ENCODE data around the gene NANOS1. TPM values are rescaled to one million over a fixed set of nuclear protein-coding genes. Genes with fewer than 3 reads are reported as not detected.

The NANOS1 gene
- total and polyA plus RNA-seq, 2 donors = 0.52 to 3.2 TPM

DNA sequence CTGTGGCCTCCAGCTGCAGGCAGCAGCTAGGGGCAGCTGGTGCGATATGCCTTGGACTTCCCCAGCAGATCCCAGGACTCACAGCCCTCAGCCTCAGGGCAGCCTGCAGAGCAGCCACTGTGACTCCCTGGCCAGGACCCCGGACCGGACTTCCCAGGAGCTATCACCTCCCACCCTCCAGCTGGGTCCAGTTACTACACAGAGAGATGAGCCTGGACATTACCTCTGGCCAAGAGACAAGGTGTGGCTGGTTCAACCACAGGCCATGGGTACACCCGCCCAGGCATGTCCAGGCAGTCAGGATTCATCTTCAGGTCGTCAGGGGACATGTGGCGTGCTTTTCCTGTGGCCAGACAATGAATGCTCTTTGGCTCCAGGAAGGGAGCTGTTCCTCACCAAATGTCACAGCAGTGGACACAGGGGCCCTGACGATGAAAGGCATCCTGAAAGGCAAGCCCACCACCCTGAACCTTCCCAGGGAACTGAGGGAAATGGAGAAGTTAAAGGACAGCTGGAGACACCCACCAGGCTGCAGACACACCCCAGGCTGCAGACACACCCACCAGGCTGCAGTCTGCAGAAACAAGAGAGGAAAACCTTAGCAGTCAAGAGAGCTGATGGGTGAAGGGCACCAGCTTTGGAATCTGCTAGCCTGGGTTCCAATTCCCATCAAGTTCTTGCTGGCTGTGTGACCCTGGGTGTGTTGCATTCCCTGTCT is 25.8 kb upstream of the NANOS1 start:
- Histone ChIP-seq H3K9me3 (ENCODE audit: control insufficient read depth in 2 of 2, insufficient read depth in 1 of 2, low read length in 1 of 2) (no peaks in the 10 kb centered on the region), H3K27ac (ENCODE audit: low read depth in 1 of 2, low read length in 1 of 2) (no peak overlapping the region), H3K36me3 (ENCODE audit: control insufficient read depth in 2 of 2, insufficient read depth in 2 of 2, low read length in 1 of 2) (no peaks in the 10 kb centered on the region), H3K27me3 (ENCODE audit: control insufficient read depth in 2 of 2, insufficient read depth in 1 of 2, low read length in 1 of 2) (peaks cover 0 to 6% of the 10 kb centered on the region in 2 donors), H3K4me3 (ENCODE audit: low read length in 2 of 2) (no peak overlapping the region), H3K4me1 (ENCODE audit: control insufficient read depth in 2 of 2, insufficient read depth in 2 of 2, low read length in 2 of 2) (no peaks in the 10 kb centered on the region)
- WGBS = 77% methylated on average over 7 of the region's 7 CpGs
- DNase-seq (ENCODE audit: low read depth in 6 of 9, low spot score in 9 of 9) = no peak

GRCh38 chr10:119005362-119006043 is 24.0 kb upstream of the NANOS1 start:
- Histone ChIP-seq H3K9me3 (ENCODE audit: control insufficient read depth in 2 of 2, insufficient read depth in 1 of 2, low read length in 1 of 2) (no peaks in the 10 kb centered on the region), H3K4me3 (ENCODE audit: low read length in 2 of 2) (no peak overlapping the region), H3K36me3 (ENCODE audit: control insufficient read depth in 2 of 2, insufficient read depth in 2 of 2, low read length in 1 of 2) (no peaks in the 10 kb centered on the region), H3K27ac (ENCODE audit: low read depth in 1 of 2, low read length in 1 of 2) (no peak overlapping the region), H3K4me1 (ENCODE audit: control insufficient read depth in 2 of 2, insufficient read depth in 2 of 2, low read length in 2 of 2) (no peaks in the 10 kb centered on the region), H3K27me3 (ENCODE audit: control insufficient read depth in 2 of 2, insufficient read depth in 1 of 2, low read length in 1 of 2) (peaks cover 0 to 6% of the 10 kb centered on the region in 2 donors)
- WGBS = 94% methylated on average over 9 of the region's 9 CpGs
- no peak for DNase-seq (ENCODE audit: low read depth in 6 of 9, low spot score in 9 of 9)

DNA sequence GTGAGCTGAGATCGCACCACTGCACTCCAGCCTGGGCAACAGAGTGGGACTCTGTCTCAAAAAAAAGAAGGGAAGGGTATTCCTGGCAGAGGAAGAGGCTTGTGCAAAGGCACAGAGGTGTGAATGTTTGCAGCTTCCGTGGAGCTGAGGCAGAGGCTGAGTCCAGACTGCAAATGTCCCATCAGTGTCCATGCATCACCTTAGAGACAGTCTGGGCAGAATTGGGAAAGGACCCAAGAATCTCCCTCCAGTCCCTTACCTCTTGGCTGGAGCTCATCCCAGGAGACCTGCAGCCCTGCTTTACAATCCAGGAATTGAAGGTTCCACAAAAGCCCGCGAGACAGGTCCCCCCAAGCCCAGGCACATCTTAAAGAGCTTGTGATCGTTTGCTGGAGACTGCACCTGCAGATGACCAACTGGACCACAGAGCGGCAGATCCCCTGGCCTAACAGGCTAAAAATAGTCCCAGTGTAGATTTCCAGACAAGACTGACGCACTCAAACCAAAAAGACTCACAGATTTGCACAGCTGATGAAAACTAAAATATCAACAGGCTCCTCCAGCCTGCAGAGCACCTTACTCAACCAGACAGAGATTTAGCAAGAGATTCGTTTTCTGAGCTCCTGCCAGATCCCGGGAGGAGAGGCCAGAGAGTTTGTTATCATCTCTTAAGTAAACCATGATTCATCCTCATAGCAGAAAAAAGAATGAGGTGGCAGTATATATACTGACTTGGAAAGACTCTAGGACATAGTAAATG is 22.9 kb upstream of the NANOS1 start:
- Histone ChIP-seq H3K27me3 (ENCODE audit: control insufficient read depth in 2 of 2, insufficient read depth in 1 of 2, low read length in 1 of 2) (peaks cover 0 to 4% of the 10 kb centered on the region in 2 donors), H3K9me3 (ENCODE audit: control insufficient read depth in 2 of 2, insufficient read depth in 1 of 2, low read length in 1 of 2) (no peaks in the 10 kb centered on the region), H3K27ac (ENCODE audit: low read depth in 1 of 2, low read length in 1 of 2) (no peak overlapping the region), H3K4me3 (ENCODE audit: low read length in 2 of 2) (no peak overlapping the region), H3K4me1 (ENCODE audit: control insufficient read depth in 2 of 2, insufficient read depth in 2 of 2, low read length in 2 of 2) (no peaks in the 10 kb centered on the region), H3K36me3 (ENCODE audit: control insufficient read depth in 2 of 2, insufficient read depth in 2 of 2, low read length in 1 of 2) (no peaks in the 10 kb centered on the region)
- DNase-seq (ENCODE audit: low read depth in 6 of 9, low spot score in 9 of 9) = no peak
- WGBS = 81% methylated on average over 9 of the region's 9 CpGs

DNA sequence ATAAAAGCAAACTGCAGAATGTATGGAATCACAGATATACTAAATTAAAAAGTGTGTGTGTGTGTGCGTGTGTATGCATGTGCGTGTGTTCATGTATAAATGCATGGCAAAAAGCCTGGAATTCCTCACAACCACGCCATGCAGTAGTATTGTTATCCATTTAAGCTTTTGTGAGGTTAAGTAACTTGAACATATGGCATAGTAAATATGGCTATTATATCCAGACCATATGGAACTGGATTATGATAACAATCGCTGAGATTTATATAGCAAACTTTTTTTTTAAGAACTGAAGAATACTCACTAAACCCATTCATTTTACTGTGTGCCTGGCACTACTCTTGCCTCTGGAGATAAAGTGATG is 22.3 kb upstream of the NANOS1 start:
- Histone ChIP-seq H3K27me3 (ENCODE audit: control insufficient read depth in 2 of 2, insufficient read depth in 1 of 2, low read length in 1 of 2) (peaks cover 0 to 4% of the 10 kb centered on the region in 2 donors), H3K9me3 (ENCODE audit: control insufficient read depth in 2 of 2, insufficient read depth in 1 of 2, low read length in 1 of 2) (no peaks in the 10 kb centered on the region), H3K4me1 (ENCODE audit: control insufficient read depth in 2 of 2, insufficient read depth in 2 of 2, low read length in 2 of 2) (no peaks in the 10 kb centered on the region), H3K36me3 (ENCODE audit: control insufficient read depth in 2 of 2, insufficient read depth in 2 of 2, low read length in 1 of 2) (no peaks in the 10 kb centered on the region), H3K4me3 (ENCODE audit: low read length in 2 of 2) (no peak overlapping the region), H3K27ac (ENCODE audit: low read depth in 1 of 2, low read length in 1 of 2) (no peak overlapping the region)
- 89% methylated on average over 4 of the region's 4 CpGs for WGBS
- DNase-seq (ENCODE audit: low read depth in 6 of 9, low spot score in 9 of 9) = no peak

DNA sequence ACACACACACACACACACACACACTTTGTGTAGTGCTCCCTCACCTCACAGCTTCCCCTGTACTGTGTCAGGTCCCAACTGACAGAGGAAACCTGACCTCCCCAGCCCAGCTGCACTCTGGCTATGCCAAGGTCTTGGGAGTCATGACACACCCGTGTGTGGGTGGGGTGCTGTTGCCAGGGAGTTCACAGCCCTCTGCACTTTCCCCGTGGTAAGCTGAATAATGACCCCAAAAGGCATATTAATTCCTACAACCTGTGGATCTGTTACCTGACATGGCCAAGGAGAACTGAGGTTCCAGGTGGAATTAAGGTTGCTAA is 8.9 kb upstream of the NANOS1 start:
- no peak overlapping the region for H3K27ac ChIP-seq (ENCODE audit: low read depth in 1 of 2, low read length in 1 of 2)
- H3K4me3 ChIP-seq (ENCODE audit: low read length in 2 of 2) = no peak overlapping the region
- WGBS = 73% methylated on average over 2 of the region's 2 CpGs
- no peak for DNase-seq (ENCODE audit: low read depth in 6 of 9, low spot score in 9 of 9)
- H3K4me1 ChIP-seq (ENCODE audit: control insufficient read depth in 2 of 2, insufficient read depth in 2 of 2, low read length in 2 of 2) = peaks cover 0 to 2% of the 10 kb centered on the region in 2 donors
- H3K9me3 ChIP-seq (ENCODE audit: control insufficient read depth in 2 of 2, insufficient read depth in 1 of 2, low read length in 1 of 2) = no peaks in the 10 kb centered on the region
- peaks cover 0 to 2% of the 10 kb centered on the region in 2 donors for H3K27me3 ChIP-seq (ENCODE audit: control insufficient read depth in 2 of 2, insufficient read depth in 1 of 2, low read length in 1 of 2)
- no peaks in the 10 kb centered on the region for H3K36me3 ChIP-seq (ENCODE audit: control insufficient read depth in 2 of 2, insufficient read depth in 2 of 2, low read length in 1 of 2)

- H3K4me3 ChIP-seq (ENCODE audit: low read length in 2 of 2) = no peak overlapping the region
- 70% methylated on average over 8 of the region's 8 CpGs for WGBS
- peaks cover 0 to 2% of the 10 kb centered on the region in 2 donors for H3K27me3 ChIP-seq (ENCODE audit: control insufficient read depth in 2 of 2, insufficient read depth in 1 of 2, low read length in 1 of 2)
- no peaks in the 10 kb centered on the region for H3K9me3 ChIP-seq (ENCODE audit: control insufficient read depth in 2 of 2, insufficient read depth in 1 of 2, low read length in 1 of 2)
- DNase-seq (ENCODE audit: low read depth in 6 of 9, low spot score in 9 of 9) = no peak
- peaks cover 0 to 2% of the 10 kb centered on the region in 2 donors for H3K4me1 ChIP-seq (ENCODE audit: control insufficient read depth in 2 of 2, insufficient read depth in 2 of 2, low read length in 2 of 2)
- no peaks in the 10 kb centered on the region for H3K36me3 ChIP-seq (ENCODE audit: control insufficient read depth in 2 of 2, insufficient read depth in 2 of 2, low read length in 1 of 2)
- no peak overlapping the region for H3K27ac ChIP-seq (ENCODE audit: low read depth in 1 of 2, low read length in 1 of 2)
Measured at GRCh38 chr10:119022846-119023552, 6.5 kb upstream of the NANOS1 start.

GRCh38 chr10:119023553-119023868 is 6.0 kb upstream of the NANOS1 start:
- Histone ChIP-seq H3K27ac (ENCODE audit: low read depth in 1 of 2, low read length in 1 of 2) (no peak overlapping the region), H3K27me3 (ENCODE audit: control insufficient read depth in 2 of 2, insufficient read depth in 1 of 2, low read length in 1 of 2) (peaks cover 0 to 2% of the 10 kb centered on the region in 2 donors), H3K9me3 (ENCODE audit: control insufficient read depth in 2 of 2, insufficient read depth in 1 of 2, low read length in 1 of 2) (no peaks in the 10 kb centered on the region), H3K4me1 (ENCODE audit: control insufficient read depth in 2 of 2, insufficient read depth in 2 of 2, low read length in 2 of 2) (peaks cover 0 to 2% of the 10 kb centered on the region in 2 donors), H3K36me3 (ENCODE audit: control insufficient read depth in 2 of 2, insufficient read depth in 2 of 2, low read length in 1 of 2) (no peaks in the 10 kb centered on the region), H3K4me3 (ENCODE audit: low read length in 2 of 2) (no peak overlapping the region)
- DNase-seq (ENCODE audit: low read depth in 6 of 9, low spot score in 9 of 9) = no peak
- WGBS = 91% methylated on average over 8 of the region's 8 CpGs

- Histone ChIP-seq H3K27ac (ENCODE audit: low read depth in 1 of 2, low read length in 1 of 2) (no peak overlapping the region), H3K27me3 (ENCODE audit: control insufficient read depth in 2 of 2, insufficient read depth in 1 of 2, low read length in 1 of 2) (peaks cover 0 to 10% of the 10 kb centered on the region in 2 donors), H3K36me3 (ENCODE audit: control insufficient read depth in 2 of 2, insufficient read depth in 2 of 2, low read length in 1 of 2) (no peaks in the 10 kb centered on the region), H3K4me1 (ENCODE audit: control insufficient read depth in 2 of 2, insufficient read depth in 2 of 2, low read length in 2 of 2) (peaks cover 6 to 8% of the 10 kb centered on the region in 2 donors), H3K9me3 (ENCODE audit: control insufficient read depth in 2 of 2, insufficient read depth in 1 of 2, low read length in 1 of 2) (no peaks in the 10 kb centered on the region), H3K4me3 (ENCODE audit: low read length in 2 of 2) (no peak overlapping the region)
- no peak for DNase-seq (ENCODE audit: low read depth in 6 of 9, low spot score in 9 of 9)
- WGBS = 75% methylated on average over 6 of the region's 6 CpGs
Measured at GRCh38 chr10:119024882-119025281, 4.6 kb upstream of the NANOS1 start.

- no peak for DNase-seq (ENCODE audit: low read depth in 6 of 9, low spot score in 9 of 9)
- WGBS = 91% methylated on average over 7 of the region's 7 CpGs
- Histone ChIP-seq H3K27ac (ENCODE audit: low read depth in 1 of 2, low read length in 1 of 2) (no peak overlapping the region), H3K36me3 (ENCODE audit: control insufficient read depth in 2 of 2, insufficient read depth in 2 of 2, low read length in 1 of 2) (no peaks in the 10 kb centered on the region), H3K9me3 (ENCODE audit: control insufficient read depth in 2 of 2, insufficient read depth in 1 of 2, low read length in 1 of 2) (no peaks in the 10 kb centered on the region), H3K27me3 (ENCODE audit: control insufficient read depth in 2 of 2, insufficient read depth in 1 of 2, low read length in 1 of 2) (peaks cover 0 to 10% of the 10 kb centered on the region in 2 donors), H3K4me3 (ENCODE audit: low read length in 2 of 2) (no peak overlapping the region), H3K4me1 (ENCODE audit: control insufficient read depth in 2 of 2, insufficient read depth in 2 of 2, low read length in 2 of 2) (peaks cover 6 to 8% of the 10 kb centered on the region in 2 donors)
Measured at GRCh38 chr10:119025336-119025735, 4.2 kb upstream of the NANOS1 start.

Measured in thymus (tissue), 11 donors.